PC-3 (cell line): ENCODE data around the gene TMEM107.

Experiments
- EZH2 ChIP-seq: fragments of 300-600 bp; sonication (generic); IDR thresholded peaks from one replicate; pipeline ENCODE4 v1.6.1; 2017; ENCODE audit warnings: antibody characterized with exemption, mild to moderate bottlenecking, low read length; ENCODE audit not compliant: unreplicated experiment
- EZH2phosphoT487 ChIP-seq: fragments of 300-600 bp; sonication (generic); IDR thresholded peaks from 2 replicates; pipeline ENCODE4 v1.6.1; 2018; ENCODE audit warnings: mild to moderate bottlenecking, antibody characterized with exemption, low read length, borderline replicate concordance
- TF ChIP-seq, protein P1 (sequence below): fragments of 300-600 bp; sonication (generic); conservative IDR thresholded peaks from 2 replicates; pipeline ENCODE4 v1.5.1; 2017; ENCODE audit warnings: antibody characterized with exemption, low read depth, mild to moderate bottlenecking, low read length

DNA sequence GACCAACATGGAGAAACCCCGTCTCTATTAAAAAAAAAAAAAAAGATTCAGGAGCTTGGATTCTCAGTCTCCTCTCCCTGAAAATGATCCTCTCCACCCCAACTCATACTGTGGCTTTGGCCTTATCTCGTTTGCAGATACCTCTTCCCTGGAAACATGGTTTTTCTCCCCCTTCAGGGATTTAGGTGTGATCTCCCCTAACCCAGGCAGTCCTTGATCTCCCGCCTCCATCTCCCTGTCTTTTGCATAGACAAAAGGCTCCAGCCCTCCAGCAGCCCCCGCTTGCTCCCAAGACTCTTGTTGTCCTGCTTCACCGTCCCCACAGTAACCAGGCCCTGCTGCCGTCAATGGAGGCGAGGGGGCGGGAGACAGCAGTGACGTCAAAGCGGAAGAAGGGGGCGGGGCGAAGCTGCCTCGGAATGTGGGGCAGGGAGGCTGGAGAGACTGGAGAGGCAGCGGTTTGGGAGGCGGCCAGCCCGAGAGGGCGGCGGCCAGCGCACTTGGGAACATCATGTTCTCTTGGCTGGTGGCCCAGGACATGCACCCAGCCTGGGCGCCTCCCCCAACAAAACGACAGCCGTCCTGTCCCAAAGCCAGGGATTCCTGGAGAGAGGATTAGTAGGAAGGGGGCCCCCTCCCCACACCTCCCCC, 22.1 kb downstream of the TMEM107 start:
- TF ChIP-seq, protein P1, sequence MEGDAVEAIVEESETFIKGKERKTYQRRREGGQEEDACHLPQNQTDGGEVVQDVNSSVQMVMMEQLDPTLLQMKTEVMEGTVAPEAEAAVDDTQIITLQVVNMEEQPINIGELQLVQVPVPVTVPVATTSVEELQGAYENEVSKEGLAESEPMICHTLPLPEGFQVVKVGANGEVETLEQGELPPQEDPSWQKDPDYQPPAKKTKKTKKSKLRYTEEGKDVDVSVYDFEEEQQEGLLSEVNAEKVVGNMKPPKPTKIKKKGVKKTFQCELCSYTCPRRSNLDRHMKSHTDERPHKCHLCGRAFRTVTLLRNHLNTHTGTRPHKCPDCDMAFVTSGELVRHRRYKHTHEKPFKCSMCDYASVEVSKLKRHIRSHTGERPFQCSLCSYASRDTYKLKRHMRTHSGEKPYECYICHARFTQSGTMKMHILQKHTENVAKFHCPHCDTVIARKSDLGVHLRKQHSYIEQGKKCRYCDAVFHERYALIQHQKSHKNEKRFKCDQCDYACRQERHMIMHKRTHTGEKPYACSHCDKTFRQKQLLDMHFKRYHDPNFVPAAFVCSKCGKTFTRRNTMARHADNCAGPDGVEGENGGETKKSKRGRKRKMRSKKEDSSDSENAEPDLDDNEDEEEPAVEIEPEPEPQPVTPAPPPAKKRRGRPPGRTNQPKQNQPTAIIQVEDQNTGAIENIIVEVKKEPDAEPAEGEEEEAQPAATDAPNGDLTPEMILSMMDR: no peak
- TF ChIP-seq EZH2: no peak
- no peak for TF ChIP-seq EZH2phosphoT487
